ENCODE measurements around the gene OR4D2.
A peak's percentile ranks its signal among the peaks of the same experiment; 100 is the strongest.

The OR4D2 gene

GRCh38 chr17:58207451-58207850, 40.7 kb downstream of the OR4D2 start:
- H3K9me3 ChIP-seq (ENCODE audit: control insufficient read depth, low read length), result no peaks in the 10 kb centered on the region

DNA sequence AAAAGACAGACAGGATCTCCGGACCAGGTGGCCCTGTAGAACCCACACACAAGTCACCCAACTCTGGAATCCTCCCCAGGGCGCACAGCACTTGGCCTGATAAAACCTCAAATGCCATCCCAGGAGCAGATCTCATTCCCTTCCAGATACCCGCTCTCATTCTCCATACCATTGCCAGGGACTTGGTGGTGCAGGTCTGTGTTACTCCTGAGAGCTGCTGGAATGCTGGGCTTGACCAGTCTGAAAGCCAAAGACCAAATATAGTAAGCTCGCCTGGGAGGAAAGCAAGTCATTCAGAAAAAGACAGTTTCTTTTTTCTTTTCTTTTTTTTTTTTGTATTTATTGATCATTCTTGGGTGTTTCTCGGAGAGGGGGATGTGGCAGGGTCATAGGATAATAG, 41.6 kb downstream of the OR4D2 start:
- Histone ChIP-seq H3K36me3 (ENCODE audit: control insufficient read depth, insufficient read depth, low read length) (peaks cover 56% of the 10 kb centered on the region), H3K4me3 (ENCODE audit: extremely low read depth, insufficient read depth, low read length, poor library complexity, severe bottlenecking) (no peak overlapping the region), H3K9me3 (ENCODE audit: control insufficient read depth, low read length) (no peaks in the 10 kb centered on the region), H3K4me1 (ENCODE audit: control insufficient read depth, insufficient read depth, low read length, poor library complexity, severe bottlenecking) (no peaks in the 10 kb centered on the region), H3K27ac (ENCODE audit: low read depth, low read length, severe bottlenecking) (no peak overlapping the region)
- 82 to 100% methylated on average over 3 of the region's 5 CpGs for WGBS, 2 experiments (ENCODE audit: insufficient coverage in 2 of 2)

More at GRCh38 chr17:58207451-58207850, 40.7 kb downstream of the OR4D2 start:
- Histone ChIP-seq H3K4me1 (ENCODE audit: control insufficient read depth, insufficient read depth, low read length, poor library complexity, severe bottlenecking) (no peaks in the 10 kb centered on the region), H3K36me3 (ENCODE audit: control insufficient read depth, insufficient read depth, low read length) (peaks cover 47% of the 10 kb centered on the region), H3K27ac (ENCODE audit: low read depth, low read length, severe bottlenecking) (no peak overlapping the region), H3K4me3 (ENCODE audit: extremely low read depth, insufficient read depth, low read length, poor library complexity, severe bottlenecking) (no peak overlapping the region)
- 85 to 100% methylated on average over 3 of the region's 3 CpGs for WGBS, 2 experiments (ENCODE audit: insufficient coverage in 2 of 2)

DNA sequence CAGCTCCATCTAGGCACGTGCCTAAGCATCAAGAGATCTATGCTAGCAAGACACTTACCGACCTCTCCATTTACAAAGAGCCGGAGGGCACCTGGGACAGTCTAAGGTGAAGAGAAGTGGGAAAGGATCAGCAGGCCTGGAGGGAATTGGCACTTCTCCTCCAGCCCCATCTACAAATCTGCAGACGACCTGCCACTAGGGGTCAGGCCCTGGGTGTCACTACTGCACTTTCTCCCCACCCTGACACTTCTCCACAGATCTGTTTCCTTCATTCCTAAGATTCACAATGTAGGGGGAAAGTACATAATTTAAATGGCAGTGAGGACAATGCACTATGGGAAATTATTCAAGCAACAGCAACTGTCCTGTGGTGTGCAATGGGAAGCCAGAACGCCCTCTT, 44.1 kb downstream of the OR4D2 start:
- WGBS, 2 experiments (ENCODE audit: insufficient coverage in 2 of 2), result 67 to 90% methylated on average over 2 to 4 of the region's 5 CpGs
- H3K36me3 ChIP-seq (ENCODE audit: control insufficient read depth, insufficient read depth, low read length), result peaks cover 61% of the 10 kb centered on the region
- H3K27ac ChIP-seq (ENCODE audit: low read depth, low read length, severe bottlenecking), result no peak overlapping the region
- no peaks in the 10 kb centered on the region for H3K9me3 ChIP-seq (ENCODE audit: control insufficient read depth, low read length)
- no peaks in the 10 kb centered on the region for H3K4me1 ChIP-seq (ENCODE audit: control insufficient read depth, insufficient read depth, low read length, poor library complexity, severe bottlenecking)
- H3K4me3 ChIP-seq (ENCODE audit: extremely low read depth, insufficient read depth, low read length, poor library complexity, severe bottlenecking), result no peak overlapping the region

DNA sequence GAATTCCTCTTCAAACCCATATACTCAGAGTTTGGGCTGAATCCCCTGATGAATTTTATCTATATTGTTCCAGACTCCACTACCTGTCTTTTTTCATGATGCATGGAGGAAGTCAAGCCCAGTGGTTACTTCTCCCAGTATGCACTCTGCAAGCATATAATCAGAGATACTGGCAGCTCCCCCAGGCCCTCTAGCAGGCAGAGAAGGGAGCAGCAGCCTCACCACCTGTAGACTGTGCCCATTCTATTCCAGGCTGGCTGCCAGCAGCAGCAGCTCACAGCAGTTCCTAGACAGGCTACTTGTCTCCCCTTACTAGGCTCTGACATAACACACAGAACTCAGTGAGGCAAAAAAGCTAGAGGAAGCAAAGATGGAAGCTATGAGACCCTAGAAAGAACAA, 48.9 kb downstream of the OR4D2 start:
- no peaks in the 10 kb centered on the region for H3K9me3 ChIP-seq (ENCODE audit: control insufficient read depth, low read length)

GRCh38 chr17:58217766-58218165, 51.0 kb downstream of the OR4D2 start:
- Histone ChIP-seq H3K4me1 (ENCODE audit: control insufficient read depth, insufficient read depth, low read length, poor library complexity, severe bottlenecking) (peaks cover 8% of the 10 kb centered on the region), H3K9me3 (ENCODE audit: control insufficient read depth, low read length) (no peaks in the 10 kb centered on the region), H3K36me3 (ENCODE audit: control insufficient read depth, insufficient read depth, low read length) (peaks cover 17% of the 10 kb centered on the region), H3K4me3 (ENCODE audit: extremely low read depth, insufficient read depth, low read length, poor library complexity, severe bottlenecking) (no peak overlapping the region), H3K27ac (ENCODE audit: low read depth, low read length, severe bottlenecking) (no peak overlapping the region)
- WGBS, 2 experiments (ENCODE audit: insufficient coverage in 2 of 2), result 90 to 92% methylated on average over 2 to 3 of the region's 3 CpGs

More for the DNA sequence above, 48.9 kb downstream of the OR4D2 start:
- no peak overlapping the region for H3K4me3 ChIP-seq (ENCODE audit: extremely low read depth, insufficient read depth, low read length, poor library complexity, severe bottlenecking)
- no peak overlapping the region for H3K27ac ChIP-seq (ENCODE audit: low read depth, low read length, severe bottlenecking)
- peaks cover 8% of the 10 kb centered on the region for H3K4me1 ChIP-seq (ENCODE audit: control insufficient read depth, insufficient read depth, low read length, poor library complexity, severe bottlenecking)
- peaks cover 30% of the 10 kb centered on the region for H3K36me3 ChIP-seq (ENCODE audit: control insufficient read depth, insufficient read depth, low read length)

- Histone ChIP-seq H3K36me3 (ENCODE audit: control insufficient read depth, insufficient read depth, low read length) (peaks cover 4% of the 10 kb centered on the region), H3K9me3 (ENCODE audit: control insufficient read depth, low read length) (no peaks in the 10 kb centered on the region), H3K4me1 (ENCODE audit: control insufficient read depth, insufficient read depth, low read length, poor library complexity, severe bottlenecking) (peaks cover 10% of the 10 kb centered on the region), H3K27ac (ENCODE audit: low read depth, low read length, severe bottlenecking) (peak within 1 kb of the TSS; percentile 23), H3K4me3 (ENCODE audit: extremely low read depth, insufficient read depth, low read length, poor library complexity, severe bottlenecking) (peak within 1 kb of the TSS; percentile 62)
- WGBS, 2 experiments (ENCODE audit: insufficient coverage in 2 of 2), result 4 to 5% methylated on average over 44 to 50 of the region's 56 CpGs
These were observed 52.4 kb downstream of the OR4D2 start, which contains the start of gene MKS1 for GRCh38 chr17:58219007-58219788. TSS of gene MKS1 (minus strand) at chr17:58219255. CDS start at chr17:58219230, 25 bp downstream.

GRCh38 chr17:58219789-58220183, 53.0 kb downstream of the OR4D2 start:
- Histone ChIP-seq H3K4me1 (ENCODE audit: control insufficient read depth, insufficient read depth, low read length, poor library complexity, severe bottlenecking) (peaks cover 16% of the 10 kb centered on the region), H3K9me3 (ENCODE audit: control insufficient read depth, low read length) (no peaks in the 10 kb centered on the region), H3K27ac (ENCODE audit: low read depth, low read length, severe bottlenecking) (no peak overlapping the region), H3K36me3 (ENCODE audit: control insufficient read depth, insufficient read depth, low read length) (peaks cover 3% of the 10 kb centered on the region), H3K4me3 (ENCODE audit: extremely low read depth, insufficient read depth, low read length, poor library complexity, severe bottlenecking) (peak overlapping the region; percentile 62)
- WGBS, 2 experiments (ENCODE audit: insufficient coverage in 2 of 2), result 88 to 93% methylated on average over 7 of the region's 7 CpGs
